Psoas muscle (tissue), 8 donors: Measurements from ENCODE around the gene FLNA. TPM values are rescaled to one million over a fixed set of nuclear protein-coding genes. Genes with fewer than 3 reads are reported as not detected.
A peak's percentile ranks its signal among the peaks of the same experiment; 100 is the strongest.

ENCODE experiments used
- ATAC-seq, 4 donors: fragments of 200-7000 bp; cut with Tn5 transposase; one replicate each; pipeline ENCODE4 v1.9.1; 2020; ENCODE audit warnings: moderate library complexity in 3 of 4, mild to moderate bottlenecking in 2 of 4
- DNase-seq, 2 donors: peaks; one replicate each; pipeline ENCODE4 v3.0.0-alpha.2; 2020
- H3K27ac ChIP-seq: fragments of 200-600 bp; one replicate; pipeline ENCODE4 v1.8.0; 2022
- H3K27me3 ChIP-seq, 3 donors: fragments of 200-600 bp in 1 of 3; one replicate each; pipeline versions ENCODE4 v1.6.1 to v1.8.0; 2013 to 2022; ENCODE audit warnings: low read length in 2 of 3, mild to moderate bottlenecking in 2 of 3, moderate library complexity in 1 of 3; ENCODE audit not compliant: insufficient read depth in 3 of 3
- H3K36me3 ChIP-seq, 2 donors: fragments of 200-600 bp in 1 of 2; one replicate each; pipeline versions ENCODE4 v1.6.1 to v1.8.0; 2013 to 2022; ENCODE audit warnings: low read depth in 1 of 2, mild to moderate bottlenecking in 1 of 2, moderate library complexity in 1 of 2; ENCODE audit not compliant: insufficient read depth in 1 of 2
- H3K4me1 ChIP-seq: fragments of 200-600 bp; one replicate; pipeline ENCODE4 v1.8.0; 2022
- H3K4me3 ChIP-seq: fragments of 200-600 bp; one replicate; pipeline ENCODE4 v1.8.0; 2022; ENCODE audit warnings: mild to moderate bottlenecking
- H3K9me3 ChIP-seq: fragments of 200-600 bp; one replicate; pipeline ENCODE4 v1.8.0; 2022
- CTCF ChIP-seq: fragments of 200-600 bp; IDR thresholded peaks from one replicate; pipeline ENCODE4 v1.8.0; 2022; ENCODE audit warnings: antibody characterized with exemption
- WGBS, 3 donors: extraction: QIAGEN DNeasy Blood & Tissue Kit; methylation state at CpG; one replicate each; pipeline versions ENCODE4 v1.1.6 to v1.1.7; 2013; 5-methylcytosine and 5-hydroxymethylcytosine counted together
- intact Hi-C, 2 donors: fragments of 100-400 bp; cut with DNase I; formaldehyde crosslinking; loops; one replicate each; pipeline versions ENCODE4 v1.11.0 to v1.14.2; 2022
- polyA plus RNA-seq, 3 donors: library from polyadenylated mRNA; stranded (reverse); fragments of 200-250 nt; gene quantifications; one replicate each; pipeline ENCODE4 v1.2.3, GENCODE V29; 2013
- total RNA-seq, 4 donors: library from RNA; stranded (reverse); fragmentation: NEBNext Ultra II Directional in 2 of 4; extraction: Animal tissue kit (Norgen Biotek cat#: 25700) in 2 of 4; gene quantifications; one replicate each; pipeline versions ENCODE4 v1.2.1 to v1.2.4, GENCODE V29; 2021 to 2023
- donor health status: healthy with polysubstance abuse.
- donor health status: DM: no; HTN: no; CAD: no; lungs with moderate emphysema.
- donor health status: Bipolar disorder and iron deficiency.
- donor health status: healthy.
- donor health status: DM: yes; HTN: yes; CAD: no.
- donor health status: DM: no; HTN: no; CAD: no.
- donor health status: DM: no; HTN: no; CAD: no.
- donor health status: DM: yes; HTN: yes; CAD: no.

The FLNA gene
- total and polyA plus RNA-seq, 7 donors, result 45.7 to 106 (median 67.4) TPM

GRCh38 chrX:154312116-154312515 is 62.3 kb downstream of the FLNA start:
- WGBS, 3 donors, result 76 to 92% (median 88%) methylated on average over 7 of the region's 7 CpGs
- no peaks in the 10 kb centered on the region for H3K9me3 ChIP-seq
- ATAC-seq (no peak), DNase-seq (no peak)
- no peak overlapping the region for H3K4me3 ChIP-seq
- no peaks in the 10 kb centered on the region for H3K36me3 ChIP-seq
- H3K27ac ChIP-seq, result no peak overlapping the region
- TF ChIP-seq CTCF, result no peak
- H3K4me1 ChIP-seq, result no peaks in the 10 kb centered on the region
- intact Hi-C loops, result no loop called here
- H3K27me3 ChIP-seq, result peaks cover 0 to 24% (median 0%) of the 10 kb centered on the region in 3 donors

GRCh38 chrX:154310616-154311536 is 63.6 kb downstream of the FLNA start:
- intact Hi-C loops, result no loop called here
- H3K4me3 ChIP-seq, result no peak overlapping the region
- WGBS, 3 donors, result 69 to 77% (median 75%) methylated on average over 17 to 19 of the region's 19 CpGs
- ATAC-seq (no peak), DNase-seq (no peak)
- no peak for TF ChIP-seq CTCF
- H3K9me3 ChIP-seq, result no peaks in the 10 kb centered on the region
- H3K27ac ChIP-seq, result no peak overlapping the region
- no peaks in the 10 kb centered on the region for H3K36me3 ChIP-seq
- no peaks in the 10 kb centered on the region for H3K4me1 ChIP-seq
- H3K27me3 ChIP-seq, result peaks cover 0 to 24% (median 0%) of the 10 kb centered on the region in 3 donors

GRCh38 chrX:154309041-154309775 is 65.2 kb downstream of the FLNA start:
- ATAC-seq (no peak), DNase-seq (no peak)
- intact Hi-C loops, result no loop called here
- H3K9me3 ChIP-seq, result no peaks in the 10 kb centered on the region
- no peak overlapping the region for H3K4me3 ChIP-seq
- TF ChIP-seq CTCF, result no peak
- H3K36me3 ChIP-seq, result no peaks in the 10 kb centered on the region
- H3K4me1 ChIP-seq, result no peaks in the 10 kb centered on the region
- 77 to 90% (median 87%) methylated on average over 15 to 16 of the region's 16 CpGs for WGBS, 3 donors
- no peak overlapping the region for H3K27ac ChIP-seq
- peaks cover 0 to 19% (median 0%) of the 10 kb centered on the region in 3 donors for H3K27me3 ChIP-seq

- intact Hi-C loops, result no loop called here
- whole genome bisulfite sequencing, 3 donors, result 45 to 50% (median 50%) methylated on average over 9 of the region's 9 CpGs
- TF ChIP-seq CTCF, result peak; percentile 67
- no peaks in the 10 kb centered on the region for H3K9me3 ChIP-seq
- no peaks in the 10 kb centered on the region for H3K36me3 ChIP-seq
- no peaks in the 10 kb centered on the region for H3K4me1 ChIP-seq
- ATAC-seq (peak; percentile 35 to 76 (median 64)), DNase-seq (peak; percentile 48 to 66)
- no peak overlapping the region for H3K4me3 ChIP-seq
- peaks cover 0 to 14% (median 0%) of the 10 kb centered on the region in 3 donors for H3K27me3 ChIP-seq
- H3K27ac ChIP-seq, result no peak overlapping the region
Observed at GRCh38 chrX:154308108-154308946, 66.1 kb downstream of the FLNA start.
